Suprapubic skin (tissue), 4 donors: ENCODE results near the gene TMEM63B.

Experiments used
- EP300 ChIP-seq: sonication (generic); formaldehyde crosslinking; IDR thresholded peaks from one replicate; pipeline ENCODE4 v1.6.1; 2017; ENCODE audit warnings: antibody characterized with exemption
- POLR2A ChIP-seq, 2 donors: fragments of 450-650 bp; IDR thresholded peaks; one replicate each; pipeline ENCODE4 v1.6.1; 2017; ENCODE audit warnings: antibody characterized with exemption in 2 of 2, mild to moderate bottlenecking in 2 of 2, moderate library complexity in 2 of 2
- POLR2AphosphoS5 ChIP-seq, 3 donors: sonication (generic); formaldehyde crosslinking; IDR thresholded peaks; one replicate each; pipeline ENCODE4 v1.6.1; 2017; ENCODE audit warnings: antibody characterized with exemption in 3 of 3
- TF ChIP-seq, protein P1 (sequence below), 2 donors: fragments of 200-600 bp in 1 of 2; fragments of 450-650 bp in 1 of 2; sonication (generic) in 1 of 2; IDR thresholded peaks; one replicate each; pipeline ENCODE4 v1.5.1; 2016 to 2019; ENCODE audit warnings: antibody characterized with exemption in 2 of 2, mild to moderate bottlenecking in 1 of 2, moderate library complexity in 1 of 2

DNA sequence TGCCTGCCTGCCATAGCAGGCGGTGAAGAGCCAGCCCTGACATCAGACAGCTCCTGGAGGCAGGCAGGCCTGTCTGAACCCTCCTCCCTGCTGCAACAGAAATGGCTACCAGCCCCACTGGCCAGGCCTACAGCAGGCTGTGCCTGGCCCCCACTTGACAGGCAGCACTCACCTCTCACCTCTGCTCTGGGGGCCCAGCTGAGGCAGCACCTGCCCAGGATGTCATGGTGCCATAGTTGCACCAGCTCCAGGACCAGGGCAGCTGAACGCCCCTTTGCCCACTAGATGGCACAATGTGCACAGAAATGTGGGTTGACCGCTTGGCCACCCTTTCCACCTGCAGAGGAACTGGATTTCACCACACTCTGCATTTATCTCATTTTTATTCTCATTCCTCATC is 30.7 kb upstream of the TMEM63B start:
- TF ChIP-seq POLR2A (IDR thresholded peaks at IDR 0.05) (no peak), POLR2AphosphoS5 (IDR thresholded peaks at IDR 0.05) (no peak), EP300 (no peak)
- TF ChIP-seq, protein P1, sequence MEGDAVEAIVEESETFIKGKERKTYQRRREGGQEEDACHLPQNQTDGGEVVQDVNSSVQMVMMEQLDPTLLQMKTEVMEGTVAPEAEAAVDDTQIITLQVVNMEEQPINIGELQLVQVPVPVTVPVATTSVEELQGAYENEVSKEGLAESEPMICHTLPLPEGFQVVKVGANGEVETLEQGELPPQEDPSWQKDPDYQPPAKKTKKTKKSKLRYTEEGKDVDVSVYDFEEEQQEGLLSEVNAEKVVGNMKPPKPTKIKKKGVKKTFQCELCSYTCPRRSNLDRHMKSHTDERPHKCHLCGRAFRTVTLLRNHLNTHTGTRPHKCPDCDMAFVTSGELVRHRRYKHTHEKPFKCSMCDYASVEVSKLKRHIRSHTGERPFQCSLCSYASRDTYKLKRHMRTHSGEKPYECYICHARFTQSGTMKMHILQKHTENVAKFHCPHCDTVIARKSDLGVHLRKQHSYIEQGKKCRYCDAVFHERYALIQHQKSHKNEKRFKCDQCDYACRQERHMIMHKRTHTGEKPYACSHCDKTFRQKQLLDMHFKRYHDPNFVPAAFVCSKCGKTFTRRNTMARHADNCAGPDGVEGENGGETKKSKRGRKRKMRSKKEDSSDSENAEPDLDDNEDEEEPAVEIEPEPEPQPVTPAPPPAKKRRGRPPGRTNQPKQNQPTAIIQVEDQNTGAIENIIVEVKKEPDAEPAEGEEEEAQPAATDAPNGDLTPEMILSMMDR (IDR thresholded peaks at IDR 0.05): peak; percentile 60 to 62
